Adipose tissue (tissue), 3 donors: ENCODE results near the gene DDTL. TPM values are rescaled to one million over a fixed set of nuclear protein-coding genes. Genes with fewer than 3 reads are reported as not detected.

ENCODE experiments used
- polyA plus RNA-seq, 3 donors: library from polyadenylated mRNA; stranded (reverse); fragments of 200-250 nt; gene quantifications; one replicate each; pipeline ENCODE4 v1.2.3, GENCODE V29; 2013
- donor health status: healthy with polysubstance abuse.
- donor health status: Bipolar disorder and iron deficiency.
- donor health status: healthy.

DDTL gene
- polyA plus RNA-seq, 3 donors: 1.8 to 10.6 (median 3.1) TPM

Other genes with a start within 250 kb of the DDTL start
- gene ZNF70, start 215.8 kb upstream of the DDTL start, polyA plus RNA-seq: 1 to 10 TPM in 2 of 3 donors, under 1 TPM in 1; 0.71 to 1.3 (median 1.0) TPM
- gene VPREB3, start 212.5 kb upstream of the DDTL start, polyA plus RNA-seq: 1 to 10 TPM in 1 of 3 donors, under 1 TPM in 1, not detected in 1; 0.87 to 1.1 TPM
- gene C22orf15, start 203.9 kb upstream of the DDTL start, polyA plus RNA-seq: under 1 TPM in 1 of 3 donors, not detected in 2; 0.12 TPM
- 100 to 1,000 TPM in 2 of 3 donors, 10 to 100 TPM in 1; 75.1 to 432 (median 284) TPM for gene CHCHD10, start 198.9 kb upstream of the DDTL start, polyA plus RNA-seq
- 1 to 10 TPM in 2 of 3 donors, under 1 TPM in 1; 0.66 to 1.9 (median 1.6) TPM for gene MMP11, start 194.0 kb upstream of the DDTL start, polyA plus RNA-seq
- gene SMARCB1, start 179.9 kb upstream of the DDTL start, polyA plus RNA-seq: 10 to 100 TPM; 33.5 to 50.1 (median 38.6) TPM
- gene DERL3, start 127.9 kb upstream of the DDTL start, polyA plus RNA-seq: 10 to 100 TPM in 1 of 3 donors, 1 to 10 TPM in 1, under 1 TPM in 1; 0.79 to 26.4 (median 1.9) TPM
- 10 to 100 TPM in 2 of 3 donors, 1 to 10 TPM in 1; 6.2 to 12.3 (median 10.3) TPM for gene SLC2A11, start 109.0 kb upstream of the DDTL start, polyA plus RNA-seq
- 100 to 1,000 TPM; 327 to 436 (median 380) TPM for gene MIF, start 72.5 kb upstream of the DDTL start, polyA plus RNA-seq
- gene GSTT2B, start 5.7 kb upstream of the DDTL start, polyA plus RNA-seq: 10 to 100 TPM in 2 of 3 donors, 1 to 10 TPM in 1; 6.2 to 12.9 (median 10.0) TPM
- 100 to 1,000 TPM; 237 to 642 (median 528) TPM for gene DDT, start 7.6 kb downstream of the DDTL start, polyA plus RNA-seq
- 1 to 10 TPM in 1 of 3 donors, under 1 TPM in 1, not detected in 1; 0.28 to 2.7 TPM for gene GSTT2, start 13.2 kb downstream of the DDTL start, polyA plus RNA-seq
- gene GSTT4, start 38.6 kb downstream of the DDTL start, polyA plus RNA-seq: not detected
- gene CABIN1, start 44.4 kb downstream of the DDTL start, polyA plus RNA-seq: 10 to 100 TPM; 11.2 to 21.0 (median 14.2) TPM
- gene SUSD2, start 214.6 kb downstream of the DDTL start, polyA plus RNA-seq: 1 to 10 TPM in 2 of 3 donors, under 1 TPM in 1; 0.77 to 9.3 (median 6.3) TPM